GM18519 (cell line): ENCODE data around the gene INMT.

Source experiments
- ATAC-seq: cut with Tn5 transposase; IDR thresholded peaks from one replicate; pipeline ENCODE4 v1.9.1; 2021; ENCODE audit warnings: mild to moderate bottlenecking, moderate library complexity; ENCODE audit not compliant: unreplicated experiment, low FRiP score

INMT gene

GRCh38 chr7:30805931-30806330 is 54.0 kb downstream of the INMT start:
- ATAC-seq, result no peak
